ENCODE data around the gene FMNL3.

FMNL3 gene

DNA sequence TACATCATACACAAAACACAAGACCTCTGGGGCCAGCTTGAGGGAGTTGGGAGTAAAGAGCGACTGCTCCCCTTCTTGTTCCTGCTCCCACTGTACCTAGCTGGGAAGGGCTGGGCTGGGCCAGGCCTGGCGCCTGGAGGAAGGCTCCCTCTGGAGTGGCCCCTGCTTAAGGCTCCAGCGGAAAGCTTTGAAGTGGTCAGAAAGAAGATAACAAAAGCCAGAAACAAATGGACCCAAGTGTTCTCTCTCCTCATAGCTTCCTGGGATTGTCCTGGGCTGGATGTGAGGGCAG is 58.5 kb downstream of the FMNL3 start:
- no peak for DNase-seq

GRCh38 chr12:49647827-49648711 is 59.1 kb downstream of the FMNL3 start:
- no peak for DNase-seq

GRCh38 chr12:49646871-49647654 is 60.1 kb downstream of the FMNL3 start:
- DNase-seq = no peak

DNA sequence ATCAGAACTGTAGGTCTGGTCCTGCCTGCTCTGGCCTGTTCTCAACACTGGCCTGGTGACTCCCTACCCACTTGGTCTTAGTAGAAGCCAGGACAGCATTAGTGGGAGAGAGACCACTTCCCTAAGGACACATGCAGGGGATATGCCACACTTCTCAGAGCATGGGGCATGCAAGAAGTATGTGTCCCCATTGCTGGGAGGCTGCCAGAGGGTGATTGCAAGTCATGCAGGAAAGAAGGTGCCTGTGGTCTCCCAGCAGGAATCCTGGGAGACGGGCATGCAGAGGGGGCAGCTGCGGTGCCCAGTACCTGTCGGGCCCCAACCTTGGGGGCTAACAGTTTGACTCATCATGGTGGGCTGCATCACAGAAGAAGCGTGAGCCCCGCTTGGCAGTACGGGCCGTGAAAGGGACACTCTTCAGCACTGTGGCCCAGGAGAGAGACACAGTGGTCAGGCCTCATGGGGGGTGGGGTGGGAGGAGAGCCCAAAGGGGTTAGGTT is 60.8 kb downstream of the FMNL3 start:
- no peak for DNase-seq

DNA sequence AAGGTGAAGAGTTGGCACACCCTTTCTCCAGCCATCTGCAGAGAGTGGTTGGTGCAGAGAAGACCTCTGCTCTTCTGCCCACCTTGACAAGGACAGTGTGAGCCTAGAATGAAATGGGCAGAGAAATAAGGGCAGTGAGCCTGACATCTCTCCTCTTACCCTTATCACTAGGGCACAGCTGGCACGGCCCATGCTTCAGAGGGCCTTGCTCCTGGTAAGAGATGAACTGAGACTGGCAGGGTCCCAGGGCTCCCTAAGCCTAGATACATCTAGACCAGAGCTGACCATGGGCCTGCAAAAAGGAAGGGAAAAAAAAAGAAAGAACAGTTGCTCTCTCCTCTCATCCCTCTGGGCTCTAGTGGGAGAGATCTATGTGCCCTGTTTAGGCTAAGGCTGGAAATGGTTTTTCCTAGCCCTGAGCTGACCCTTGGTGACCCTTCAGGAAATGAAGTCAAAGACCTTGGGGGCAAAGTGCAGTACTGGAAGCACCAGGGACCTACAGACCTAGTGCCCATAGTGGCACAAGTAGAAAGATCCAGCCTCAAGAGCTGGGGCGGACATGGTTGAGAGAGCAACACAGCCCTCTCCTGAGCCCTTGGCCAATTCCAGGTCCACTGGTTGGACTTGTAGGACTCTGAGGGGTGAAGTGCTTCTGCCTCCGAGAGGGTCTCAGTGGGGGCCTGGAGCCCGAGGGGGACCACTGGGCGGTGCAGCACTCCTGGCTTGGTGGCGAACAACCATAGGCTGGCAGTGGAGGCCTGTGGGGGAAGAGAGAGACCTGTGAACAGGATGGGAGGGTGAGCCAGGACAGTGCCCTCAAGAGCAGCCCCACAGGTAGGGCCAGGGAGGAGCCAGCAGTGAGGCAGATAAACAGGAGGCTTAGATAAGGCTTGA is 61.8 kb downstream of the FMNL3 start:
- no peak for DNase-seq

- DNase-seq = peak; percentile 84
Observed at GRCh38 chr12:49644620-49644994, 62.6 kb downstream of the FMNL3 start.

GRCh38 chr12:49643961-49644619 is 63.1 kb downstream of the FMNL3 start:
- no peak for DNase-seq

DNA sequence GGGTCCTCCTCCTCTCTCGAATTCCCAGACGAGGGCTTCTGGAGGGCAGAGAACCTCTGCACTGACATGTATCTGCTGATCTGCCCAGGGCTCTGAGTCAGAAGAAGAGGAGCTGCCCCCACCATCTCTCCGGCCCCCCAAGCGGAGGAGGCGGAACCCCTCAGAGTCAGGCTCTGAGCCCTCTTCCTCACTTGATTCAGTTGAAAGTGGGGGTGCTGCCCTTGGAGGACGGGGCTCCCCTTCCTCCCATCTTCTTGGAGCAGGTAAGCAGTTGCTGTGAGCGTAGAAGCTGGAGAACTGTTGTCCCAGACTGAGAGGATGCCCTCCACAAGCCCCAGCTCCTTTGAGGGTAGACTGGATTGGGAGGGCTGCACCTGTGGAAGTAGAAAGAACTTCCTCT is 64.1 kb downstream of the FMNL3 start:
- DNase-seq = no peak

DNA sequence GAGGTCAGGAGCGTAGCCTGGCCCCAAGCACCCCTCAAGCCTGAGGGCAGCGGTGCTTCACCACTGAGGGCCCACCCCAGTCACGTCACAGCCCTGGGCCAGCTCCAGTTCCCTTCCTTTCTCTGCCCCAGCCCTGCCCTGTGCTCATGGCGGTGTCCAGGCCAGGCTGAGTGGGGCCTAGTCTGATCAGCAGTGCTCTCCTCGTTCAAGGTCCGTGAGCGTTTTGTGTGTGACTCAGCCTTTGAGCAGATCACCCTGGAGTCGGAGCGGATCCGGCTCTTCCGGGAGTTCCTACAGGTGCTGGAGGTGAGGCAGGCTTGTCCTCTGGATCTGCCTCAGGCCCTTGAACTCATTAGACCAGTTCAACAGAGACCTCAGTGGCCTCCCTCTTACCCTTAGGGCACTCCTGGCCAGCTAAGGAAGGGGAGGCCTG is 64.8 kb downstream of the FMNL3 start:
- no peak for DNase-seq

DNA sequence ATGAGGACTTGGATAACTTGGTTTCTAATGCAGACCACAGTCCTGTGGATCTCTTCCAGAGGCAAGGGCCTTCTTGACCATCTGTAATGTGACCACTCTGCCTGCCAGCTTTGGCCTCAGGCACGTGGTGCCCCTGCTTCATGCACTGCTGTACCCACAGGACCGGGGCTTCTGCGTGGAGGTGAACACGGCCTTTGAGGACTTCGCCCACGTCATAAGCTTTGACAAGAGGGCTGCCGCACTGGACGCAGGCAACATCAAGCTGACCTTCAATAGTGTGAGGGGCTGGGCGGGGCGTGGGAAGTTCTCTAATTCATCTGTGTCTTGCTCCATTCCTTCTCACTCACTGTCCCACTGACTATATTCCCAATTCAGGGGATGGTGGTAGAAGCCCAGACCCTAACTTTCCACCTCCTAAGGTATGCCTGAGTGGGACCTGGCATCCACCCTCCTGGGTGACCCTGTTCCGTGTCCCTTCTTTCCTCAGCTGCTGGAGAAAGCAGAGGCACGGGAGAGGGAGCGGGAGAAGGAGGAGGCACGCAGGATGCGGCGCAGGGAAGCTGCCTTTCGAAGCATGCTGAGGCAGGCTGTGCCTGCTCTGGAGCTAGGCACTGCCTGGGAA is 65.3 kb downstream of the FMNL3 start:
- DNase-seq = no peak

- peak; percentile 56 for DNase-seq
Observed at GRCh38 chr12:49636979-49637755, 70.0 kb downstream of the FMNL3 start.

DNA sequence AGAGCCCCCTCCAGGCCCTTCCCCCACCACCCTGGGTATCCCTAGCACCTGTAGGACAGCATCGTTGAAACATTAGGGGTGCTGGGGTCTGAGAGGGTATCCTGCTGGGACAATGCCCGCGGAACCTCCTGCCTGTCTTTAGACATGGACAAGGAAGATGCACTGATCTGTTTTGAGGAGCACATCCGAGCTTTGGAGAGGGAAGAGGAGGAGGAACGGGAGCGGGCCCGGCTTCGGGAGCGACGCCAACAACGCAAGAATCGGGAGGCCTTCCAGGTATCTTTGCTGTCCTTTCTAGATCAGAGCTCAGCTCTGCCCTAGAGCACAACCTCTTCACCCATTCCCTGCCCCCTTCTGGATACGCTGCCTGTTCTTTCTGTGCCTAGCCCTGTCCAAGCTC is 70.6 kb downstream of the FMNL3 start:
- DNase-seq = no peak

DNA sequence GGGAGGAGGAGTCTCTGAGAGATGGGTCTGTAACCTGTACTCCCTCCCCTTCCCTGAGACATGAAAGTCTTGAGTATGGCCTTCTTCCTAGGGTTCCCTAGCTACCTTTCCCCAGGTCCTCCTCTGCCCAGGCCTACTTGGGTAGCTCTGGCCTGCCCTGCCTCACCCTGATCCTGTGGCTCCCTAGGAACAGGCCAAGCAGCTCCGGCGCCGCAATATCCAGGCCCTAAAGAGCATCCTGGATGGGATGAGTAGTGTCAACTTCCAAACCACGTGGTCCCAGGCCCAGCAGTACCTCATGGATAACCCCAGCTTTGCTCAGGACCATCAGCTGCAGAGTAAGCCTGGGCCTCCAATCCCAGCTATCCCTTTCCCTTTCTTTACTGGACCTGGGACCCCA is 71.5 kb downstream of the FMNL3 start:
- DNase-seq = no peak

GRCh38 chr12:49635036-49635435 is 72.2 kb downstream of the FMNL3 start:
- no peak for DNase-seq

DNA sequence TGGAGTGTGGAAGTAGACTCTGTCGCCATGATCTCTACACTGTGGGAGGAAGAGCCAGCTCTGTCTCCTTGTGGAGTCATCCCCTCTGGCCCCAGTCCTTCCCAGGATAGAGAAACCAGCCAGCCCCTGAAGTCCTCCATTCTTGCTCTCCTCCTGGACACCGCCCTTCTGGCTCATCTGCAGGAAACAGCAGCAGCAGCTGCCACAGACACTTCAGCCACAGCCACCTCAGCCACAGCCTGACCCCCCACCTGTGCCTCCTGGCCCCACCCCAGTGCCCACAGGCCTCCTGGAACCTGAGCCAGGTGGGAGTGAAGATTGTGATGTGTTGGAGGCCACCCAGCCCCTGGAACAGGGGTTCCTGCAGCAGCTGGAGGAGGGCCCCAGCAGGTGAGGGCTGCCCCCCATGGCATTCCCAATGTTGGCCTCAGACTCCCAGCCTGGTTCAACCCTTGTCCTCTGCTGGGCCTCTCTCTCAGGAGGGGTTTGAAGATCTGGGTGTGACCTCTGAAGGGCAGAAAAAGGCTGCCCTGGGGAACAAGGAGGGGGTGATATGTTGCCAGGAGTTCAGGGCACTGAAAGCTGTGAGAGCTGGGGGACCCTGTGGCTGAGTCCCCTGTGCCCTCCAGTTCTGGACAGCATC is 73.4 kb downstream of the FMNL3 start:
- DNase-seq = no peak

DNA sequence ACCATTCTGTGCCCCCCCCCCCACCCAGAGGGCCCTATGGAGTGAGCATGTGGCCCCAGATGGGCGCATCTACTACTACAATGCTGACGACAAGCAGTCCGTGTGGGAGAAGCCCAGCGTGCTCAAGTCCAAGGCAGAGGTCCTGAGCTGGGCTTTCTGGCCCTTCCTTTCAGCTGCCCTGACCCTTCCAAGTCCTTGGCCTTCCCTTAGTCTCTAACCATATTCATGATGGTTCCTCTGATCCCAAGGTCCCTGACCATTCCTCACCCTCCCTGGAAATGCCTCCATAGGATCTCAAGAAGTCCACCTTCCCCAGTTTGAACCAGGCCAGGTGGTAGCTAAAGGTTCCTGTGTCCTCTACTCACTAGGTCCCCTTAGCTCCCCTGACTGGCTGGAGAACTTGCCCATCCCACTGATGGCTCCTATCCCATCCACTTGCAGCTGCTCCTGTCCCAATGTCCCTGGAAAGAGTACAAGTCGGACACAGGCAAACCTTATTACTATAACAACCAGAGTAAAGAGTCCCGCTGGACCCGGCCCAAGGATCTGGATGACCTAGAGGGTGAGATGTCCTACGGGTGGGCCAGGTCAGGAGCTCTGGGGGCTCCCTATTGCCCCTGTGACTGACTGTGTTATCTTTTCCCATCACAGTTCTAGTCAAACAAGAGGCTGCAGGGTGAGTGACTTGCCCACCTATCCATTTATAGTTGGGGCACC is 74.1 kb downstream of the FMNL3 start:
- no peak for DNase-seq

DNA sequence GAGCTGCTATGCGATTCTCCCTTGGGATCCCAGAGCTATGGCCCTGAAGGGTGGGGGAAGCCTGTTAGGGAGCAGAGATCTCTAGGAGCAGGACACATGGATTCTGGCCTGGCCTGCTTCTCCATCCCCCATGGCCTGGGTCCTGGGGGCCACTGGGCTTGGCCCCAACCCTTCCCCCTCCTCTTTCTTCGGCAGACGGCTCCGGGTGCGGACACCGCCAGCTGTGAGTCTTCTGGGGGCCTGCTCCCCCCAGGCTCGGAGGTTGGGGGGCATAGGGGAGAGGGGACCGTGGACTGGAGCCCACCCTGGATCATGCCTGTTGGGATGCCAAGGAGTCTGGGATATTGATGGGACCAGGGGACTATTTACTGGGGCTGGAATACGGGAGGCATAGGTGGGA is 74.8 kb downstream of the FMNL3 start:
- DNase-seq = no peak

- DNase-seq = no peak
Observed at GRCh38 chr12:49631336-49631907, 75.8 kb downstream of the FMNL3 start.

GRCh38 chr12:49627752-49628360 is 79.3 kb downstream of the FMNL3 start:
- DNase-seq = no peak

All from suppressor macrophage treated with lipopolysaccharide for 4 hours (primary cell).